ENCODE measurements around the gene SH2D3C. TPM values are rescaled to one million over a fixed set of nuclear protein-coding genes. Genes with fewer than 3 reads are reported as not detected.

The SH2D3C gene
- total RNA-seq, 4 donors from 2014 or later = 6.8 to 23.0 (median 8.4) TPM

DNA sequence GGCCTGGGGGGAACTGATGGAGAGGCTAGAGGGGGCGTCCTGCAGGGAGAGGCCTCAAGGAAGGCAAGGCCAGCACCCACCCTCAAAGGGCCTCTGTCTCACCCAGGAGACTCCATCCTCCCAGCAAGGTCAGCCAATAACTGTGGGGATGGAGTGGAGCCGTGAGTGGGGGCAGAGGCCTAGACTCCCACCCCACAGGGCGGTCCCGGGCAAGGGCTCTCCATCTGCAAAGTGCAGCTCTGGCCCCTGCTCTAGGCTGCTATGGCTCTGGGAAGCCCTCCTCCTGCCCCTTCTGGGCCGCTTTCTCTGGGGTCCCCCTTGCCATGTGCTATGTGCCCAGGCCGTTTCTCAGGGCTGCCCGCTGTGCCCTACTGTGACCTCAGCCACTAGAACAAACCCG, 38.3 kb upstream of the SH2D3C start:
- TF ChIP-seq, protein P1, sequence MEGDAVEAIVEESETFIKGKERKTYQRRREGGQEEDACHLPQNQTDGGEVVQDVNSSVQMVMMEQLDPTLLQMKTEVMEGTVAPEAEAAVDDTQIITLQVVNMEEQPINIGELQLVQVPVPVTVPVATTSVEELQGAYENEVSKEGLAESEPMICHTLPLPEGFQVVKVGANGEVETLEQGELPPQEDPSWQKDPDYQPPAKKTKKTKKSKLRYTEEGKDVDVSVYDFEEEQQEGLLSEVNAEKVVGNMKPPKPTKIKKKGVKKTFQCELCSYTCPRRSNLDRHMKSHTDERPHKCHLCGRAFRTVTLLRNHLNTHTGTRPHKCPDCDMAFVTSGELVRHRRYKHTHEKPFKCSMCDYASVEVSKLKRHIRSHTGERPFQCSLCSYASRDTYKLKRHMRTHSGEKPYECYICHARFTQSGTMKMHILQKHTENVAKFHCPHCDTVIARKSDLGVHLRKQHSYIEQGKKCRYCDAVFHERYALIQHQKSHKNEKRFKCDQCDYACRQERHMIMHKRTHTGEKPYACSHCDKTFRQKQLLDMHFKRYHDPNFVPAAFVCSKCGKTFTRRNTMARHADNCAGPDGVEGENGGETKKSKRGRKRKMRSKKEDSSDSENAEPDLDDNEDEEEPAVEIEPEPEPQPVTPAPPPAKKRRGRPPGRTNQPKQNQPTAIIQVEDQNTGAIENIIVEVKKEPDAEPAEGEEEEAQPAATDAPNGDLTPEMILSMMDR (IDR thresholded peaks at IDR 0.05; ENCODE audit: low read depth) = no peak

DNA sequence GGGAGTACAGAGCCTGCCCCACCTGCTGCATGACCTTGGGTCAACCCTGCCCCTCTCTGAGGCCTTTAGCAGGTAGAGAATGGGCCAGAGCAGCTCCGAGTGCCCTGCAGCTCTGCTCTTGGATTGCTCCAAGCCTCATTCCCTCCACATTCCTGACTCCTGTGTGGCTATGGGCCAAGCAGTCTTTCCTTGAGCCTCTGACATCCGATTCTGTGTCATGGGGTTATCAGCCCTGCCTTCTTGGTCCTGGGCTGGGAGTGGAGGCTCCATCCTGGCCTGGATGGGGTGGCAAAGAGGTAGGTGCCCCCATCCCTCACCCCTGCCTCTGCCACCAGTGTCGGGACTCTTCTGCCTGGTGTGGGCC, 37.9 kb upstream of the SH2D3C start:
- TF ChIP-seq, protein P1 (IDR thresholded peaks at IDR 0.05; ENCODE audit: low read depth) = no peak

DNA sequence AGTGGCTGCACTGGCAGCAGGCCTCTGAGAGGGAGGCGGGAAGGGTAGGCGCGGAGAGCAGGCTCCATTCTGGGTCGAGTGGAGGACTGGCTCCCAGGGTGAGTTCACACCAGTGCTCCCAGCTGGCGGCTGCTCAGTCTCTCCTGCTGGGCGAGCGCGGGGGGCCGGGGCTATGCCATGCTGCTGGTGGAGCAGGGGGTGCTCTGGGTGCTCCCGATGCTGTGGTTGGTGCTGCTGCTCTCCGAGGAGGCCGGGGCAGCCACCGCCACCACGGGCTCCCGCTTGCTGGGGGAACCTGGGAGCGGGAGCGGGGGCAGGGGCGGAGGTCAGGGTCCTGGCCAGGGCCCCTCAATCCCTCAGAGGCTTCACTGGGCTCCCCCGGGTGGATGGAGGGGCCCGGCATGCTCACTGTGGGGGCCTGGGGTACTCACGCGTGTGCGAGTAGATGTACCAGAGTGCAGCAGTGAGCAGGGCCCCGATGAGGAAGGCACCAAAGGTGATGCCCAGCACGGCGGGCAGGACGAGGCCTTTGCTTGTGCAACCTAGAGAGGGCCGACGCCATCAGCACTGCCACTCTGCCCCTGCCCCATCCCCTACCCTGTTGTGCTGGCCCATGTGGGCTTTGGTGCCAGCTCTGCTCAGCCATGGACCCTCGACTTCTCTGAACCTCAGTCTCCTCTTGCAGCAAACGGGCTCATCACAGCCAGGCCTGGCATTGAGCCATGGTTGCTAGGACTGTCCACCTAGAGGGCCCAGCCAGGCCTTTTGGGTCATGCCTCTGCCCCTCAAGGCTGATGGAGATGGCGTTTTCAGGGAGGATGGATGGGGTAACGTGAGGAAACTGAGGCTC, 37.3 kb upstream of the SH2D3C start:
- TF ChIP-seq, protein P1 (IDR thresholded peaks at IDR 0.05; ENCODE audit: low read depth) = no peak

DNA sequence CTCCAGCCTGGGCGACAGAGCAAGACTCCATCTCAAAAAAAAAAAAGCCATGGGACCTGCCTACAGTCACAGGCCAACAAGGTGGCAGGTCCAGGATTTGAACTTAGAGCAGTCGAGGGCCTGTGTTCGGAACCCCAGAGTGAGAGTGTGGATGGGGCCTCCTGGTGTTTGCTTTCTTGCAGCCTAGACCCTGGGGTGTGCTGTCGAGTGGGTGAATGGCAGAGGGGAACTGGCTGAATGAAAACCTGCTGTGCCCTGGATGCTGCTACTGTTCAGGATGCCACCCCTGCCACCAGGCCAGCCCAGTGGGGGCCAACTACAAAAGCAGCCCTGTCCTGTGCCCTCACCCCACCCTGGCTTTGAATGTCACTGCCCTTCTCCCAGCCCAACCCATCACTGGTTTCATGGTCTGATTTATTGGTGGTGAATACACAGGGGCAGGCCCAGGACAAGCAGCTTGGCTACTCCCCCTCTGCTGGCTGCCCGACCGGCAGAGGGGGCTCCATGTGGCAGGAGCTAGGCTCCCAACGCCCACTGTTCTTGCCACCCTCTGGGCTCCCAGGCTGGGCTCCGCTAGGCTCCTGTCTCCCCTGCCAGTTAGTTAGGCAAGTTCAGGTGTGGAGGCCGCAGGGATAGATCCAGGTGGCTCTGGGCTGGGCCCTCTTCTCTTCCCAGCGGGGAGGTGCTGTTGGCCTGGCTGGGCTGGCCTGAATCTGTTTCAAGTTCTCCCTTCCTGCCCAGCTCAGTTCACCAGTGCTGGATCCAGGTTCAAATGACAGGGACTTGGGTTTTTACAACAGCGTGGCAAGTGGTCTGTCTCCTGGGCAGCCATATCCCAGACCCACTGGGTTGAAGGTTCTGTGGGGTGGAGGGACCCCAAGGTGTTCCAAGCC, 36.4 kb upstream of the SH2D3C start:
- TF ChIP-seq, protein P1 (IDR thresholded peaks at IDR 0.05; ENCODE audit: low read depth) = no peak

DNA sequence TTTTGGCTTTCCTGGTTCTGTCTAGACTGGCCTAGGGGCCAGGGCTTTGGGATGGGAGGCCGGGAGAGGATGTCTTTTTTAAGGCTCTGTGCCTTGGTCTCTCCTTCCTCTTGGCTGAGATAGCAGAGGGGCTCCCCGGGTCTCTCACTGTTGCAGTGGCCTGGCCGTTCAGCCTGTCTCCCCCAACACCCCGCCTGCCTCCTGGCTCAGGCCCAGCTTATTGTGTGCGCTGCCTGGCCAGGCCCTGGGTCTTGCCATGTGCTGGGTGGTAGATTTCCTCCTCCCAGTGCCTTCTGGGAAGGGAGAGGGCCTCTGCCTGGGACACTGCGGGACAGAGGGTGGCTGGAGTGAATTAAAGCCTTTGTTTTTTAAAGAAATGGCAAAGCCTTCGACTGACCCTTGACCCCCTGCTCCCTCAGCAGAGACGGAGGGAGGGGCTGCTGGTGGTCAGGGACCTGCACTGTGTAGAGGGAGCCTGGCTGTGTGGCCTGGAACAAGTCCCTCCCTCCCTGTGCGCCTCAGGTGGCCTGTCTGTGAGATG, 35.3 kb upstream of the SH2D3C start:
- TF ChIP-seq, protein P1 (IDR thresholded peaks at IDR 0.05; ENCODE audit: low read depth) = no peak

DNA sequence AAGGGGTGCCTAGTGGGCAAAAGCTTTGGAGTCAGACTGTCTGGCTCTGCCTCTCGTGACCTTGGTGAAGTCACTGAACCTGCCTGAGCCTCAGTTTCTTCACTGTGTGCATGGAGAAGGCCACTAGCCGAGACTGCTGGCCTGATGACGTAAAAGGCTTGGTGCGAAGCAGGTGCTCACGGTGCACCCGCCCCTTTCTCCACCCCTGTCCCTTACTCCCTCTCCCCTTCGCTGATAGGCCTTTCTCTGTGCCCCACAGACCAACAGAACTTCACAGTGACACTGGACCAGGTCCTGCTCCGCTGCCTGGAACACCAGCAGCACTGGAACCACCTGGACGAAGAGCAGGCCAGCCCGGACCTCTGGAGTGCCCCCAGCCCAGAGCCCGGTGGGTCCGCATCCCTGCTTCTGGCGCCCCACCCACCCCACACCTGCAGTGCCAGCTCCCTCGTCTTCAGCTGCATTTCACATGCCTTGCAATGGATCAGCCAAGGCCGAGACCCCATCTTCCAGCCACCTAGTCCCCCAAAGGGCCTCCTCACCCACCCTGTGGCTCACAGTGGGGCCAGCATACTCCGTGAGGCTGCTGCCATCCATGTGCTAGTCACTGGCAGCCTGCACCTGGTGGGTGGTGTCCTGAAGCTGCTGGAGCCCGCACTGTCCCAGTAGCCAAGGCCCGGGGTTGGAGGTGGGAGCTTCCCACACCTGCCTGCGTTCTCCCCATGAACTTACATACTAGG, 34.6 kb upstream of the SH2D3C start:
- TF ChIP-seq, protein P1 (IDR thresholded peaks at IDR 0.05; ENCODE audit: low read depth) = no peak
